Measurements from ENCODE around the gene CHP1. TPM values are rescaled to one million over a fixed set of nuclear protein-coding genes. Genes with fewer than 3 reads are reported as not detected.
"Not testable (repeated sequence)": the region's sequence is repeated elsewhere in the genome, so short reads cannot be mapped to it uniquely, and the experiment has no call there.

Gene CHP1
- total RNA-seq, 1 donor from 2014 or later = 138 TPM

GRCh38 chr15:41258750-41259471, 27.8 kb downstream of the CHP1 start:
- ATAC-seq = peak; percentile 63

DNA sequence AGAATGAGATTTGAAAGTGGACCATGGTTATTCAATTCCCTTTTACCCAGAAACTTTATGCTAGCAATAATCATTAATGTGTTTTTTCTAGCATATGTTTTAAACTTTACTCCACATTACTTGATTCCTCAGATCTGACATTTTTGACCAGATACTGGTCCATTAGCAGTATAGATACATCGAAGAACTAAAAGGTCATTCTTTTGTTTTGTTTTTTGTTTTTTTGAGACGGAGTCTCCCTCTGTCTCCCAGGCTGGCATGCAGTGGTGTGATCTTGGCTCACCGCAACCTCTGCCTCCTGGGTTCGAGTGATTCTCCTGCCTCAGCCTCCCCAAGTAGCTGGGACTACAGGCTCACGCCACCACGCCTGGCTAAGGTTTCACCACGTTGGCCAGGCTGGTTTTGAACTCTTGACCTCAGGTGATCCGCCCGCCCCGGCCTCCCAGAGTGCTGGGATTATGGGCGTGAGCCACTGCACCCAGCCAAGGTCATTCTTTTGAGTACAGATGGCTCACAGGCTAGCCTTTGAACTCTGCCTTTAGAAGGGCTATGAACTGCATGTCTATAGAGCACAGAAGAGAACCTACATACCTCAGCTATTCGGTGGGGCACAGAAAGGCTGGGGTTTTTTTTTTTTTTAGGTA, 28.6 kb downstream of the CHP1 start:
- ATAC-seq = no peak

GRCh38 chr15:41260924-41261323, 29.9 kb downstream of the CHP1 start:
- ATAC-seq = not testable (repeated sequence)

- ATAC-seq = no peak
These were observed 31.5 kb downstream of the CHP1 start for GRCh38 chr15:41262571-41262970.

DNA sequence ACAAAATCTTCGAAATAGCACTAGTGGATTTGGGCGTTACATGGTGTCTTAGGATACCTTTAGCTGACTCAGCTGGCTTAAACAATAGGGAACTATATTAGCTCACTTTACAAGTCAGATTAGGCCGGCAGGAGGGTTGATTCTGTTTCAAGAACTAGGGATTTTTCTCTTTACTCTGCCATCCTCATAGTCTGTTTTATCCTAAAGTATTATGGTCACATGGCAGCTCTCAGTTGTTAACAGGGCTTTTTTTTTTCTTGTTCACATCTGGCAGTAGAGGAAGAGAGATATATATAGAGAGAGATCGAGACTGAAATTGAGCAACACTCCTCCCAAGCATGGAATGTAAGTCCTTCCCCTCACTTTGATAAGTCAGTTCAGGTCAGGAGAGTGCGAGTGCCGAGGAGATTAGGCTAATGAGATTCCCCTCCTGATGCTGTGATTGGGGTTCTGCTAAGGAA, 32.9 kb downstream of the CHP1 start:
- peak; percentile 86 for ATAC-seq

DNA sequence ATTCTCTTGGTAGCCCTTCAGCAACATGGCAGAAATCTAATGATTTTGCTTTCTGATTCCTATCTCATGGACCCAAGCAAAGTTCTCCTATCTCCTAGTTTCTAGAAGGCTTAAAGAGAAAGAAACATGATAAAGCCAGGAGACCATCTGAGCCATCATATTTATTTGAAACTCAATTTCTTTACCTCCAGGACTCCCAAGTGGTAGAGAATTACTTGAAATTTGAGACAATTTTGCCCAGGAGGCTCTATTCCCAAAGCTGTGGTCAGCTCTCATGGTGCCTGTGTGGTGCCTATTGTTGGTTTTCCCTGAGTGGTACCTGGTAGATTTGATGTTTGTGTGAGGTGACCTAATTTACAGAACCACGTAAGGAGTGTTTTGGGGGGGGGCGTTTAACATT, 38.8 kb downstream of the CHP1 start:
- ATAC-seq = no peak

DNA sequence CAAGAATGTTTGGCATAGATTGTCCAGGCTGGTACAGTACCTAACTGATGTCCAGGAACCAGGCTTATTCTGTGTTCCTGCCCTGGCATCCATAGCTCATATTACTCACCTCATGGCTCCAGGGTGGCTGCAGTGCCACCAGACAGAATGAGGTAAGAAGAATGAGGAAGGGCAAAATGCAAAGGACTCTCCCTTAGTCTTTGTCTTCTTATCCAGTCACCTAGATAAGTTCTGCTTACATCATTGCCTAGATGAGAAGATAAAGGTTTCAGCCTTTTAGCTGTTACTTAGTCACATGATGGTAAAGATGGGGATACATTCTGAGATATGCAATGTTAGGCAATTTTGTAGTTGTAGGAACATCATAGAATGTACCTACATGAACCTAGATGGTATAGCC, 45.8 kb downstream of the CHP1 start:
- ATAC-seq = peak; percentile 70

GRCh38 chr15:41278319-41278718, 47.3 kb downstream of the CHP1 start:
- no peak for ATAC-seq

- no peak for ATAC-seq
These were observed 48.6 kb downstream of the CHP1 start for GRCh38 chr15:41279535-41280283.

- ATAC-seq = peak; percentile 42
These were observed 50.2 kb downstream of the CHP1 start for GRCh38 chr15:41281236-41281635.

DNA sequence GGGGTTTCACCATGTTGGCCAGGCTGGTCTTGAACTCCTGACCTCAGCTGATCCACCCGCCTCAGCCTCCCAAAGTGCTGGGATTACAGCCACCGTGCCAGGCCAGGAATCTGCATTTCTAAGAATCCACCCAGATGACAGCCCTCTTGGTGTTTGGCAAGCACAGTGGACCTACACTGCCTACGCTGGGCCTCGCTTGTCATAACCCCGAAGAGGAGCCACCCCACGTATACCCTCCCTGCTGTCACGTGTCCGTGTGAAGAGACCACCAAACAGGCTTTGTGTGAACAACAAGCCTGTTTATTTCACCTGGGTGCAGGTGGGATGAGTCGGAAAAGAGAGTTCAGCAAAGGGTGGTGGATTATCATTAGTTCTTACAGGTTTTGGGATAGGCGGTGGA, 51.4 kb downstream of the CHP1 start:
- ATAC-seq = not testable (repeated sequence)

DNA sequence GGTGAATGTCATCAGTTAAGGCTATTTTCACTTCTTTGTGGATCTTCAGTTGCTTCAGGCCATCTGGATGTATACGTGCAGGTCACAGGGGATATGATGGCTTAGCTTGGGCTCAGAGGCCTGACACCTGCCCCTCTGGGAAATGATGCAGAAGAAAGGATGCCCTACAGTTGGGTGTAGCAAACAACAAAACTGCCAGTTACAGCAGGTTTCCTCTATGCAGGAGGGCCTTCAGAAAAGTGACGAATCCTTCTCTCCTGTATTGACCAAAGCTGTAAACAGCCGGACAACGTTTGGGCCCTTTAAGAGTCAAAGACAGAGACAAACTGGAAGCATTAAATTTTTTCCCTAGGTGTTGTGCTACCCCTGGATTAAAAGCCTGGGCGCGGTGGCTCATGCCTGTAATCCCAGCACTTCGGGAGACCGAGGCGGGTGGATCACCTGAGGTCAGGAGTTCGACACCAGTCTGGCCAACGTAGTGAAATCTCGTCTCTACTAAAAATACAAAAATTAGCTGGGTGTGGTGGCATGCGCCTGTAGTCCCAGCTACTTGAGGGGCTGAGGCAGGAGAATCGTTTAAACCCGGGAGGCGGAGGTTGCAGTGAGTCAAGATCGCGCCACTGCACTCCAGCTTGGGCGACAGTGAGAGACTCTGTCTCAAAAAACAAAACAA, 52.0 kb downstream of the CHP1 start:
- ATAC-seq = not testable (repeated sequence)

GRCh38 chr15:41283653-41284426, 52.8 kb downstream of the CHP1 start:
- peak; percentile 98 for ATAC-seq

- ATAC-seq = no peak
These were observed 53.5 kb downstream of the CHP1 start for GRCh38 chr15:41284427-41285177.

- no peak for ATAC-seq
These were observed 54.2 kb downstream of the CHP1 start for GRCh38 chr15:41285285-41285684.

- ATAC-seq = no peak
These were observed 55.7 kb downstream of the CHP1 start for GRCh38 chr15:41286665-41287333.

DNA sequence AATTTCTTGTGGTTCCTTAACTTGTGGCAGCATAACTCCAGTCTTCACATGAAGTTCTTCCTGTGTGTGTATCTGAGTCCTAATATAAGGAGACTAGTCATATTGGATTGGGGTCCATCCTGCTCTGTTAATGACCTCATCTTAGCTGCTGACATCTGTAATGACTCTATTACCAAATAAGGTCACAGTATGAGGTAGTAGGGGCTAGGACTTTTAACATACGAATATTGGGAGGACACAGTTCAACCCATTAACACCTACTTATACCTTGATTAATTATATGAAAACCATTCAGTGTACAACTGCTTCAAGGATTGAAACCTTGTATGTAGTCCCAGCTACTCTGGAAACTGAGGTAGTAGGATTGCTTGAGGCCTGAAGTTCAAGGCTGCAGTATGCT, 57.4 kb downstream of the CHP1 start:
- no peak for ATAC-seq

DNA sequence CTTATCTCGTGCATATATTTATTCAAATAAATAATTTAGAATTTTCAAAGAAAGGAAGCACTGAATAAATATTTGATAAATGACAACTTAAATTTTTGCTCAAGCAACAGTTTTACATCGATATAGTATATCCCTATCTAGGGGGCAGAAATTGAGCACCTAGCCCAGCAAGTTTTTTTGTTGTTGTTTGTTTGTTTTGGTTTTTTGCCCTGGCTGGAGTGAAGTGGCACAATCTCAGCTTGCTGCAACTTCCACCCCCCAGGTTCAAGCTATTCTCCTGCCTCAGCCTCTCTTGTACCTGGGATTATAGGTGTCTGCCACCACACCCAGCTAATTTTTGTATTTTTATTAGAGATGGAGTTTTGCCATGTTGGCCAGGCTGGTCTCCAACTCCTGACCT, 58.9 kb downstream of the CHP1 start:
- ATAC-seq = no peak

DNA sequence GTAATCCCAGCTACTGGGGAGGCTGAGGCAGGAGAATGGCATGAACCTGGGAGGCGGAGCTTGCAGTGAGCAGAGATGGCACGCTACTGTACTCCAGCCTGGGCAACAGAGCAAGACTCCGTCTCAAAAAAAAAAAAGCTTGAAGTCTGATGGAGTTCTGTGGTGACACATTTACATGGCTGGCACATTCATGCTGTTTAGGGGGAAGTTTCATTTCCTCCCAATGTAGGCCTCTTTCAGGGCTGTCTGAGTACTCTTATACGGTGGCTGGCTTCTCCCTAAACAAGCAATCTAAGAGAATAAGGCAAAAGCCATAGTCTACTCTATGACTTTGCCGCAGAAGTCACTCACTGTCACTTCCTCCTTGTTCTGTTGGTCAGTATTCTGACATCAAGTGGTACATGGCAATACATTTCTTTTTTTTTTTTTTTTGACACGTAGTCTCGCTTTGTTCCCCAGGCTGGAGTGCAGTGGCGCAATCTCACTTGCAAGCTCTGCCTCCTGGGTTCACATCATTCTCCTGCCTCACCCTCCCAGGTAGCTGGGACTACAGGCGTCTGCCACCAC, 60.1 kb downstream of the CHP1 start:
- ATAC-seq = peak; percentile 48

DNA sequence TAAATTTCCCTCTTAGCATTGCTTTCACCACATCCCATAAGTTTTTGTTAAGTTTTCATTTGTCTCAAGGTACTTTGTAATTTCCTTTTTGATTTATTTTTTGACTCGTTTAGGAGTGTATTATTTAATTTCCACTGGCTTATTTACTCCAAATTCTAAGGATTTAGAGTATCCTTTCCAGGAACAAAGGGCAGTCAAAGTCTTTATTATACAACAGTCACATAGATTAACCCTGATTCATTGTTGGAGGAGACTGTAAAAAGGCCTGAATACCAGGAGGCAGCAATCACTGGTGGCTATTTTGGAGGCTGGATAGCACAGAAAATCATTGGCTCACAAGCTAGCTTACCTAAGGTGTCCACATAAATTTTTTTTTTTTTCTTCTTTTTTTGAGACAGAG, 61.5 kb downstream of the CHP1 start:
- no peak for ATAC-seq

All from esophagus mucosa (tissue), 1 donor.